GM19193 (cell line): ENCODE measurements around the gene ANKRD33B.

ENCODE experiments used
- POLR2A ChIP-seq: IDR thresholded peaks from 4 replicates; pipeline ENCODE4 v1.6.1; 2011; ENCODE audit not compliant: insufficient read depth, insufficient read length; ENCODE audit errors: extremely low read depth

The ANKRD33B gene

DNA sequence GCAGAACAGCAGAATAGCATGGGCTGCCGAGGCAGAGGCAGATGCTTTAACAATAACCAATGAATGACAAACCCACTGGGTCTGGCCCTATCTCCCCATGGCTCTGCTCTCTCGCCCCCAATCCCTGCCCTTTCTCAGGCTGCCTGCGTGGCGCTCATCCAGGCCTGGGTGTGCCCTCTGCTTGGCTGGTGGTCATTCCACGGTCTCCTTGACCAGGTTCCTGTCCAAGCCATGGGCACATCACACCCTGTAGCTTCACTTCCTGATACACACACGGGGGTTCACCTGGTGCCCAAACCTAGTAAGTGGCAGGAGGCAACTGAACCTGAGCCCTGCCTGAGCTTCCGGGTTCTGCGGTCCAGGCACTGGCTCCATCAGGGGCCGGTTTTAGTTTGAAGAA is 109.5 kb downstream of the ANKRD33B start:
- TF ChIP-seq POLR2A, result no peak

DNA sequence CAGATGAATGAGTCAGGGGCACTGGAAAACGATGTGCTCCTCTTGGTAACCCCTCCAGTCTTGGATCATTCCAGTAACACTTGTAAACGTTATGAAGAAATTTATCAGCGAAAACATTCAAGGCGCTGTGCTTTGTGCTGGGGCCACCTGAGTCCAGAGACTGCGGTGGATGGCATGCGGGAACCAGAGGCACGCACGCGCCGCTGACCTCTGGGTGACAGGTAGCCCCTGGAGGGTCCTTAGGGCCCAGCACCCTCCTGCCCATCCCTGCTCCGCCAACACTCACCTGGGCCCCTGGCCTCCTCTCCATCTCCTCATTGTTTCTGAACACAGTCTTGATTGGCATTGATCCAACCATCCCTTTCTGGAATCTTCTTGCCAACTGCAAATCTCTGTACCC is 110.2 kb downstream of the ANKRD33B start:
- TF ChIP-seq POLR2A, result no peak

DNA sequence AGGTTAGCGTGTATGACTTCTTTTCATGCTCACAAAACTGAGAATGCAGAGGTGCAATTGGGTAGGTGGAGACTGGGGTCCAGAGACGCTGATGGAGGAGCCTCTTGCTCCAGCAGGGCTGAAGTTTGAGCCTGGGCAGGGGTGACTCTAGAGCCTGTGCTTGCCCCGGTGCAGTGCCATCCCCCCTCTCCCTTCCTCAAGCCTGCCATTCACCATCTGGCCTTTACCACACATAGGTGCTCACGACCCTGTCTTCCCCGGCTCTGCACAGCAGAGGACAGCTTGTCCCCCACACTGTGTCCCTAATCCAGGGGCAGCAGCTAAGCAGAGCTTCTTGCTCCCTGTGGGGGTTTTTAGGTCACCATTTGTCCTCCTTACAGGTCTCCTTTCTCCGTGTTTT is 110.7 kb downstream of the ANKRD33B start:
- no peak for TF ChIP-seq POLR2A

DNA sequence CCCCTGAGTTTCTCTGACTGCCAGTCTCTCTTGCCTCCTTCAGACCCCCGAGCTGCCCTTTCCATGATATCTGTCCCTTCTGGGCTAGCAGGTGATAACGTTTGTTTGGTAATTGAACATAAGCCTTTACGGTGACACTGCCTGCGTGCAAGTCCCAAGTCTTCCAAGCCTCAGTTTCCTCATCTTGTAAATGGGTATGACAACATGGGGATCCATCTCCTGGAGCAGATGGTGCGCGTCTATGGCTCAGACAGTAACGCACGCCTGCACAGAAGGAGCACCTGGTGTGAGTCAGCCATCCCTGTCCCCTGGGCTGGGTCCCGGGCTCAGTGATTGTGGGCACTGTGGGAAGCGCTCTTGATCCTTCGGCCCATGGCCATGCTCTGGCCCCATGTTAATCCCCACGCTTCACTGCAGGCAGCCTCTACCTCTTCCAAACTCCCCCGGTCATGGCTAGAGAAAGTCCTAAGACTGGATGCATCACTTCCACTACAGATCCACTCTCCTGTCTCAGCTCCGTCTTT is 111.4 kb downstream of the ANKRD33B start:
- no peak for TF ChIP-seq POLR2A

DNA sequence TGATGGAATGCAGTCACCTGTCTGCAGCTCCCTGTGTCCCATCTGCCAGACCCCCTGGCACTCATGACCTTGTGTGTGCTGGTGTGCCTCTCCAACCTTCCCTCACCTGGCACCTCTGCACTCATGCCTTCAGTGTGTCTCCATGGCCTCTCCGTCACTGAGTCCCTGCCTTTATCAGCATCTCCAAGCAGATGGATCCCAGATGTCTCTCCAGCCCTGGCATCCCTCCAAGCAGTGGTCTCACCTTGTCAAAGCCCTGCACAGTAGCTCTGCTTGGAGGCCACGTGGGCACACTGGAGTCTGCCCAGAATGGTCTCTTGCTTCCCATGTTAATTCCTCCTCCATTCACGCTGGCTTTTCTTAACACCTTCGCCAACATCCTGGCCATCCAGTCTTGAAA is 112.4 kb downstream of the ANKRD33B start:
- no peak for TF ChIP-seq POLR2A

DNA sequence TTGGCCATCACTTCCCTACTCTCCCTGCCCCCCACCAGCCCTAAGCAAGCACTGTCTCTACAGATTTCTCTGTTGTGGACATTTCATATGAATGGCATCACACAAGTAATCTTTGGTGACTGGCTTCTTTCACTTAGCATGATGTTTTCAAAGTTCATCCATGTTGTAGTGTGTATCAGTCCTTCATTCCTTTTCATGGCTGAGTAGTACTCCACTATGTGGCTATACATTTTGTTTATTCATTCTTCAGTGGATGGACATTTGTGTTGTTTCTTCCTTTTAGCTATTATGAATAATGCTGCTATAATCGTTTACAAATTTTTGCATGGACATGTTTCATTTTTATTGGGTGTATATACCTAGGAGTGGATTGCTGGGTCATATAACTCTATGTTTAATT is 113.1 kb downstream of the ANKRD33B start:
- TF ChIP-seq POLR2A, result no peak

DNA sequence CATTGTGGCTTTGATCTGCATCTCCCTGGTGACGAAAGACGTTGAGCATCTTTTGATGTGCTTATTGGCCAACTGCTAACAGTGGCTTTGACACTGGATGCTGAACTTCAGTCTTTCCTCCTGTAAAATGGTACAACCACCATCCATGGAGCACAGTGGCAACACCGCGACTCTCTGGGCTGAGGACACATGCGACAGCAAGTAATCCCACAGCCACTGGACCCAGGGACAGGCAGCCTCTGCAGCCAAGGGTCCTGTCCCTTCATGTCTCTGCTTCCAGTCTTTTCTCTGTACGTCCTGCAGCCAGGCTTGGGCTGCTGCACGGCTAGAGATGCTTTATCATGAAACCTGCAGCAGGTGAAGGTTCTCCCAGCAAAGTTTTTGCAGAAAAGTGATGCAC is 113.7 kb downstream of the ANKRD33B start:
- no peak for TF ChIP-seq POLR2A

DNA sequence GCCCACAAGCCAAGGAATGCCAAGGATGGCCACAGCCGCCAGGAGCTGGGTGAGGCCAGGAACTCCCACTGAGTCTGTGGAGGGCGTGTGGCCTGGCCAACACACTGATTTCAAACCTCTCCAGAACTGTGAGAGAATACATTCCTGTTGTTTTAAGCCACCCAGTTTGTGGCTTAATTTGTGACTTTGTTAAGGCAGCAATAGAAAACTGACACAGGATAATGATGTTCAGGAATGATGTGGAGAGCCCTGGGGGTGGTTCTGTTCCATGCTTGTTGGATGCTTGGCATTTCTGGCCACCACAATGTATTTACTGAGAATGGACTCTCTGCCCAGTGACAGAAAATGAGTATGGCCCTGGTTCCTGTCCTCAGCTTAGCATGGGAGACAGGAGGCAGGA is 114.4 kb downstream of the ANKRD33B start:
- TF ChIP-seq POLR2A, result no peak

DNA sequence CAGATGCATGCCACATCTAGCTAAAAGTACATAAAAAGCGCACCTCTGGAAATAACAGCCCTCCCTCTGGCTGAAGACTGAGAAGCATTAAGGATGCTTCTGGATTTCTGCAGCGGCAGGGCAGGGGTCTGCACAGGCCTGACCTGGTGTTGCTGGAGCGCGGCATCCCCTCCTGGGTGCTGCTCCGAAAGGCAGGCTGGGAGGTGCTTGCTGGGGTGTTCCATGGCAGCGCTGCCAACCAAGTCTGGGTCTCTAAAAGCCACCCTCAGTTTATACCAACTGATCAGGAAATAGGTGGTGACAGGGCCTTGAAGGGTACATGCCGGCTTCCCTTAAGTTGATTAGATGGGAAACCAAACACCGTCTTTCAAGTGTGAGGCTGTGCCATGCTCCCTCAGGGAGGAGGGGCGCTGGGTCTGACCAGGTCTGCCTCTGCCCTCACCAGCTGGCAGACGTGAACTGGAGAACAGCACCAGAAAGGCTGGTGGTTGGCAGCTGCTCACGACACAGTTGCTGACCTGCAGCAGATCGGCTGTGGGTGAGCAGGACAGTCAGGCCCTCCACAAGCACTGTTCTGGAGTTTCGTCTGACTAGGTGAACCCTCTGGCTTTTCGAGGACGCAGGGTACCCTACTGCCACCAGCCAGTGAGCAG is 115.6 kb downstream of the ANKRD33B start:
- TF ChIP-seq POLR2A, result no peak

DNA sequence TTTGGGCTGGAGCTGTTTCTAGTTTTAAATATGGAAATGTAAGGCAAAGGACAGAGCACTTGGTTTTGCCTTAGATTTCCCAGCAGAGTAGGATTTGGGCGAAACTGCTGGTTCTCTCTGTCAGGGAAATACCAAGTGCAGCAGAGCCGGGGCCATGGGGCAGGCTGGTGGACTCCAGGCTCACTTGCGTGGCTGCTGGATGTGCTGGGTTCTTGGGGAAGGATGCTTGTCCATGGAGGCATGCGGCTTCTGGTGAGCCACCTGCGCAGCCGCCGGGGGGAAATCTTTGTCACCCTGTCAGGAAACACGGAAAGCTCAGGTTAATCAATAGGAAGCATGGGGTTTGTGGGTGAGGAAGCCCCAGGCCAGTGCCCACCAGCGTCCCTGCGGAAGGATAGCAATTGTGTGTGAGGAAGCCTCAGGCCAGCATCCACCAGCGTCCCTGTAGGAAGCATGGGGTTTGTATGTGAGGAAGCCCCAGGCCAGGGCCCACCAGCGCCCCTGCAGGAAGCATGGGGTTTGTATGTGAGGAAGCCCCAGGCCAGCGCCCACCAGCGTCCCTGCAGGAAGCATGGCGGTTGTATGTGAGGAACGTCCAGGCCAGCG is 117.1 kb downstream of the ANKRD33B start:
- TF ChIP-seq POLR2A, result no peak

DNA sequence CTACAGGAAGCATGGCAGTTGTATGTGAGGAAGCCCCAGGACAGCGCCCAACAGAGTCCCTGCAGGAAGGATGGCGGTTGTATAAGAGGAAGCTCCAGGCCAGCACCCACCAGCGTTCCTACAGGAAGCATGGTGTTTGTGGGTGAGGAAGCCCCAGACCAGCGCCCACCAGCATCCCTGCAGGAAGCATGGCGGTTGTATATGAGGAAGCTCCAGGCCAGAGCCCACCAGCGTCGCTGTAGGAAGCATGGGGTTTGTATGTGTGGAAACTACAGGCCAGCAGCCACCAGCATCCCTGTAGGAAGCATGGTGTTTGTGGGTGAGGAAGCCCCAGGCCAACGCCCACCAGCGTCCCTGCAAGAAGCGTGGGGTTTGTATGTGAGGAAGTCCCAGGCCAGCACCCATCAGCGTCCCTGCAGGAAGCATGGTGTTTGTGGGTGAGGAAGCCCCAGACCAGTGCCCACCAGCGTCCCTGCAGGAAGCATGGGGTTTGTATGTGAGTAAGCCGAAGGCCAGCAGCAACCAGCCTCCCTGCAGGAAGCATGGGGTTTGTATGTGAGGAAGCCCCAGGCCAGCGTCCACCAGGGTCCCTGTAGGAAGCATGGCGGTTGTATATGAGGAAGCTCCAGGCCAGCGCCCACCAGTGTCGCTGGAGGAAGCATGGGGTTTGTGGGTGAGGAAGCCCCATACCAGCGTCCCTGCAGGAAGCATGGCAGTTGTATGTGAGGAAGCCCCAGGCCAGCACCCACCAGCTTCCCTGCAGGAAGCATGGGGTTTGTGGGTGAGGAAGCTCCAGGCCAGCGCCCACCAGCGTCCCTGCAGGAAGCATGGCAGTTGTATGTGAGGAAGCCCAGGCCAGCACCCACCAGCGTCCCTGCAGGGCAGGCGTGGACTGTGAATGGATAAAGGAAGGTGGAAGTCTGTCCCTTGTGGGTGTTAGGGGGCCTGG is 118.1 kb downstream of the ANKRD33B start:
- no peak for TF ChIP-seq POLR2A

DNA sequence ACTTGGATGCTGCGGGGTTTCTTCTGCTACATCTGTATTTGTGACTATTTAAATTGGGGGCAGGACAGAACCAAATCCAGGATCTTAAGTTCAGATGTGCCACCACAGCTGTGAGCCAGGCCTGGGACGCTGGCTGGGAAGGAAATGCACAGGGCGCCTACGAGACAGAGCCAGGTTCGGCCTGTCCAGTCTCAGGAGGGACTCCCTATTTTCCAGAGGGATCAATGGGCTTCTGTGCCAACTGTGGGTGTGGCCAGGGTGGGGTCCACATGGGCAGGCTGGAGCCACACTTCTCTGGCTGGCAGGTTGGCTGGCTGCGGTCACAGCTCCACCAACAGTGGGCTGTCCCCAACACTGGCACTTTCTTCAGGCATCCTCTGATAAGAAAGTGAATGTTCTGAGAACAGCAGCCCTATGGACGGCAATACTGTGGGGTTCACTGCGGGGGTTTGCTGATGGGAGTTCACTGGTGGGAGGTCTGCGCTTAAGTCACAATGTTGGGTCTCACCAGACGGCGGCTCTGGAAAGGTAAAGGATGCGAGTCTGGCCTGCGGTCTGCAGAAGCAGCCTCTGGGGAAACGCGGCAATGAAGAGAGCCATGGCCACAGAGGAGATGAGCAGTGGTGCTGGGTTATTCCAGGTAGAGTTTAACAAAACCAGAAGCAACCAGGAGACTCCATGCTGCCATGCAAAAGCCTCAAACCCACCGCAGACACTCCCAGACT is 119.1 kb downstream of the ANKRD33B start:
- no peak for TF ChIP-seq POLR2A

DNA sequence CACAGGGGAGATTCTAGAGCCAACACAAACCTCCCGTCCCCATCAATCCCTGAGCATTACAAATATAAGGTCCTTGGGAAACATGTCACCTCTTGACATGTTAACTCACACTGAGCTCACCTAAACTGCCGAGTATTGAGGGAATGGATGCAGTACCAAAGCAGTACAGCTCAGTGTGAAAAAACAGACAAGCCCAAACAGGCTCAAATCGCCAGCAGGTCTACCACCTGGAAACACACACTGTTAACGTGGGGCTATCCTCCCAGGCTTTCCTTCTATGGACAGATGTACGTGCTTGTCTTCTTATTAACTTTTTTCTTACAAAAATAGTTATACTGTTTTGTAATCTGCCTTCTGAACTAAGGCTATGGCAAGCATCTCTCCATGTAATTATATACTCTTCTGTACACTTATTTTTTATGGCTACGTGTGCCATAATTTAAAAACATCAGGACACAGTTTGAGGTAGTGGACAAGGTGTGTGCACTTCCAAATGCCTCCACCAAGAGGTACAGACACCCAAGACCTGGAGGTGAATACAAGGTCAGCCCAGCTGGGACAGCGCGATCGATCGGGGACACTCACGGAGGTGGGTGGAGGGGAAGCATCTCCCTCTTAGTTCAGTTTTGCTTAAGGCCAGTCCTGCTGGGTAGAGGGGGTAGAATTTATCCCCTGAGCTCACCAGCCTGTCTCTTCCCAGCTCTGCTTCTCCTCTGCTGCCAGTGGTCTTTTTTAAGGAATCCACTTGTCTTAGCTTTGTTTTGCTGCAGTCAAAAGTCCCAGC is 120.6 kb downstream of the ANKRD33B start:
- TF ChIP-seq POLR2A, result no peak

DNA sequence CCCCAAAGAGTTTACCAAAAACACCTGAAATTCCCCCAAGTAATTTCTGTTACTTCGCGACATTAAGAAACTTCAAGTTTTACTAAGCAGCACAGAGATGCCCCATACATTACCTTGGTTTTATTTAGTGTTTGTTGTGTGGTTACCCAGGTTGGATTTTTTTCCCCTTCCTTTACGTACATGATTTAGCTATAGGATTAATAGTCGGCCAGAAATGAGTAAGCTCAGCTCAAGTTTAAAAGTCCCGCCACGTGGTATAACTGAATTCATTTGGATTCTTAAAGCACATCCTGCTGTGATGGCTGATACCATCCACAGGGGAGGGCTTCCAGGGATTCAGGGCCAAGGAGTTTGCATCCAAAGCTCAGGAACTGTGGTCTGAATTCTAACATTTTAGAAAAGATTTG is 121.2 kb downstream of the ANKRD33B start:
- no peak for TF ChIP-seq POLR2A
